ENCODE results near the gene HMX2.

- TF ChIP-seq, protein P1, sequence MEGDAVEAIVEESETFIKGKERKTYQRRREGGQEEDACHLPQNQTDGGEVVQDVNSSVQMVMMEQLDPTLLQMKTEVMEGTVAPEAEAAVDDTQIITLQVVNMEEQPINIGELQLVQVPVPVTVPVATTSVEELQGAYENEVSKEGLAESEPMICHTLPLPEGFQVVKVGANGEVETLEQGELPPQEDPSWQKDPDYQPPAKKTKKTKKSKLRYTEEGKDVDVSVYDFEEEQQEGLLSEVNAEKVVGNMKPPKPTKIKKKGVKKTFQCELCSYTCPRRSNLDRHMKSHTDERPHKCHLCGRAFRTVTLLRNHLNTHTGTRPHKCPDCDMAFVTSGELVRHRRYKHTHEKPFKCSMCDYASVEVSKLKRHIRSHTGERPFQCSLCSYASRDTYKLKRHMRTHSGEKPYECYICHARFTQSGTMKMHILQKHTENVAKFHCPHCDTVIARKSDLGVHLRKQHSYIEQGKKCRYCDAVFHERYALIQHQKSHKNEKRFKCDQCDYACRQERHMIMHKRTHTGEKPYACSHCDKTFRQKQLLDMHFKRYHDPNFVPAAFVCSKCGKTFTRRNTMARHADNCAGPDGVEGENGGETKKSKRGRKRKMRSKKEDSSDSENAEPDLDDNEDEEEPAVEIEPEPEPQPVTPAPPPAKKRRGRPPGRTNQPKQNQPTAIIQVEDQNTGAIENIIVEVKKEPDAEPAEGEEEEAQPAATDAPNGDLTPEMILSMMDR (IDR thresholded peaks at IDR 0.05) = no peak
- TF ChIP-seq POLR2AphosphoS5 (IDR thresholded peaks at IDR 0.05) = no peak
Observed at GRCh38 chr10:123164319-123164718, 16.4 kb downstream of the HMX2 start.

All from breast epithelium (tissue), 3 donors.